ENCODE data around the gene PDGFC.

Gene PDGFC

DNA sequence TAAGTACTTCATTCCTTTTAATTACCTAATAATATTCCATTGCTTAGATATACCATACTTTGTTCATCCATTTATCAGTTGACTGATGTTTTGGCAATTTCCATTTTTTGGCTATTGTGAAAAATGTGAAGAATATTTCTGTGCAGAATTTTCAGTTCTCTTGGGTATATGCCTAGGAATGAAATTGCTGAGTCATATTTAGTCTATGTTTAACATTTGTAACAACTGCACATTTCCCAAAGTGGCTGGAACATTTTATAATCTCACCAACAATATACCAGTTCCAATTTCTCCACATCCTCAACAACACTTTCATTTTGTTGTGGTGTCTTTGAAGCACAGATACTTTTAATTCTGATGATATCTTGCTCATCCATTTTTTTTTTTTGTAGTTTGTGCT lies 215.5 kb downstream of the PDGFC start:
- H3K27me3 ChIP-seq (ENCODE audit: control insufficient read depth, insufficient read depth, low read length) = no peaks in the 10 kb centered on the region
- no peak overlapping the region for H3K9ac ChIP-seq (ENCODE audit: low read length)
- no peak overlapping the region for H3K27ac ChIP-seq (ENCODE audit: low read length)
- no peaks in the 10 kb centered on the region for H3K36me3 ChIP-seq (ENCODE audit: control insufficient read depth, low read depth, low read length)
- H3K4me3 ChIP-seq (ENCODE audit: low read length) = no peak overlapping the region
- no peaks in the 10 kb centered on the region for H3K4me1 ChIP-seq (ENCODE audit: control insufficient read depth, low read depth, low read length)
- no peaks in the 10 kb centered on the region for H3K9me3 ChIP-seq (ENCODE audit: control insufficient read depth, low read depth, low read length)

DNA sequence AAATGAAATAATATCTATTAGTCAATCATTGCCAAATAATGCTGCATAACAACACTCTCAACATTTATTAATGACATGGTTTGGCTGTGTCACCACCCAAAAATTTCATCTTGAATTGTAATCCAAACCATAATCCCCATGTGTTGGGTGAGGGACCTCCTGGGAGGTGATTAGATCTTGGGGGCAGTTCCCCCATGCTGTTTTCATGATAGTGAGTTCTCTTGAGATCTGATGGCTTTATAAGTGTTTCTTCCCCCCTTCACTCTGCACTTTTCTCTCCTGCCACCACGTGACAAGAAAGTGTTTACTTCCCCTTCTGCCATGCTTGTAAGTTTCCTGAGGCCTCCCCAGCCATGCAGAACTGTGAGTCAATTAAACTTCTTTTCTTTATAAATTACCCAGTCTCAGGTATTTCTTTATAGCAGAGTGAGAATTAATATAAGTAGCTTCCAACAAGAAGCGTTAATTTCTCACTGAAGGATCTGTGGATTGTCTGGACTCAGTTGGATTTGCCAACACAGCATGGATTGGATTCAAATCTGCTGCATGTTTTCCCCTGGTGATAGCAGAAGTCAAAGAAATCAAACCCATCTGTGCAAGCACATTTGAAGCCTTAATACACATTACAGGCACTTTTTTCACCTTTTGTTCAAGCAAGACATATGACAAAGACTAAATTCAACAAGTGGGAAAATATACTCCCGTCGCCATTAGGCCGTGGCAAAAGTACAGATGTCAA lies 216.6 kb downstream of the PDGFC start:
- Histone ChIP-seq H3K9ac (ENCODE audit: low read length) (no peak overlapping the region), H3K4me3 (ENCODE audit: low read length) (no peak overlapping the region), H3K36me3 (ENCODE audit: control insufficient read depth, low read depth, low read length) (no peaks in the 10 kb centered on the region), H3K27ac (ENCODE audit: low read length) (no peak overlapping the region), H3K9me3 (ENCODE audit: control insufficient read depth, low read depth, low read length) (no peaks in the 10 kb centered on the region), H3K27me3 (ENCODE audit: control insufficient read depth, insufficient read depth, low read length) (no peaks in the 10 kb centered on the region), H3K4me1 (ENCODE audit: control insufficient read depth, low read depth, low read length) (no peaks in the 10 kb centered on the region)

- no peaks in the 10 kb centered on the region for H3K36me3 ChIP-seq (ENCODE audit: control insufficient read depth, low read depth, low read length)
Measured at GRCh38 chr4:156751486-156751885, 220.1 kb downstream of the PDGFC start.

GRCh38 chr4:156749426-156750403 lies 221.9 kb downstream of the PDGFC start:
- Histone ChIP-seq H3K4me1 (ENCODE audit: control insufficient read depth, low read depth, low read length) (no peaks in the 10 kb centered on the region), H3K27ac (ENCODE audit: low read length) (no peak overlapping the region), H3K36me3 (ENCODE audit: control insufficient read depth, low read depth, low read length) (no peaks in the 10 kb centered on the region), H3K4me3 (ENCODE audit: low read length) (no peak overlapping the region), H3K9ac (ENCODE audit: low read length) (no peak overlapping the region), H3K9me3 (ENCODE audit: control insufficient read depth, low read depth, low read length) (no peaks in the 10 kb centered on the region), H3K27me3 (ENCODE audit: control insufficient read depth, insufficient read depth, low read length) (no peaks in the 10 kb centered on the region)

More at GRCh38 chr4:156751486-156751885, 220.1 kb downstream of the PDGFC start:
- Histone ChIP-seq H3K27me3 (ENCODE audit: control insufficient read depth, insufficient read depth, low read length) (no peaks in the 10 kb centered on the region), H3K4me1 (ENCODE audit: control insufficient read depth, low read depth, low read length) (no peaks in the 10 kb centered on the region), H3K9me3 (ENCODE audit: control insufficient read depth, low read depth, low read length) (no peaks in the 10 kb centered on the region), H3K9ac (ENCODE audit: low read length) (no peak overlapping the region), H3K4me3 (ENCODE audit: low read length) (no peak overlapping the region), H3K27ac (ENCODE audit: low read length) (no peak overlapping the region)

- Histone ChIP-seq H3K36me3 (ENCODE audit: control insufficient read depth, low read depth, low read length) (no peaks in the 10 kb centered on the region), H3K27me3 (ENCODE audit: control insufficient read depth, insufficient read depth, low read length) (no peaks in the 10 kb centered on the region), H3K9ac (ENCODE audit: low read length) (no peak overlapping the region), H3K4me1 (ENCODE audit: control insufficient read depth, low read depth, low read length) (no peaks in the 10 kb centered on the region), H3K27ac (ENCODE audit: low read length) (no peak overlapping the region), H3K4me3 (ENCODE audit: low read length) (no peak overlapping the region), H3K9me3 (ENCODE audit: control insufficient read depth, low read depth, low read length) (no peaks in the 10 kb centered on the region)
Measured at GRCh38 chr4:156746111-156746510, 225.5 kb downstream of the PDGFC start.

- H3K4me3 ChIP-seq (ENCODE audit: low read length) = no peak overlapping the region
Measured at GRCh38 chr4:156738766-156739165, 232.8 kb downstream of the PDGFC start.

GRCh38 chr4:156734965-156735895 lies 236.4 kb downstream of the PDGFC start:
- H3K27me3 ChIP-seq (ENCODE audit: control insufficient read depth, insufficient read depth, low read length) = no peaks in the 10 kb centered on the region
- no peak overlapping the region for H3K9ac ChIP-seq (ENCODE audit: low read length)
- H3K4me3 ChIP-seq (ENCODE audit: low read length) = no peak overlapping the region
- no peaks in the 10 kb centered on the region for H3K4me1 ChIP-seq (ENCODE audit: control insufficient read depth, low read depth, low read length)
- peaks cover 14% of the 10 kb centered on the region for H3K9me3 ChIP-seq (ENCODE audit: control insufficient read depth, low read depth, low read length)
- H3K36me3 ChIP-seq (ENCODE audit: control insufficient read depth, low read depth, low read length) = no peaks in the 10 kb centered on the region
- no peak overlapping the region for H3K27ac ChIP-seq (ENCODE audit: low read length)

More at GRCh38 chr4:156738766-156739165, 232.8 kb downstream of the PDGFC start:
- Histone ChIP-seq H3K9ac (ENCODE audit: low read length) (no peak overlapping the region), H3K27me3 (ENCODE audit: control insufficient read depth, insufficient read depth, low read length) (no peaks in the 10 kb centered on the region), H3K27ac (ENCODE audit: low read length) (no peak overlapping the region), H3K9me3 (ENCODE audit: control insufficient read depth, low read depth, low read length) (no peaks in the 10 kb centered on the region), H3K36me3 (ENCODE audit: control insufficient read depth, low read depth, low read length) (no peaks in the 10 kb centered on the region), H3K4me1 (ENCODE audit: control insufficient read depth, low read depth, low read length) (no peaks in the 10 kb centered on the region)

- Histone ChIP-seq H3K4me3 (ENCODE audit: low read length) (no peak overlapping the region), H3K36me3 (ENCODE audit: control insufficient read depth, low read depth, low read length) (no peaks in the 10 kb centered on the region), H3K27ac (ENCODE audit: low read length) (no peak overlapping the region), H3K4me1 (ENCODE audit: control insufficient read depth, low read depth, low read length) (no peaks in the 10 kb centered on the region), H3K27me3 (ENCODE audit: control insufficient read depth, insufficient read depth, low read length) (no peaks in the 10 kb centered on the region), H3K9ac (ENCODE audit: low read length) (no peak overlapping the region), H3K9me3 (ENCODE audit: control insufficient read depth, low read depth, low read length) (peaks cover 14% of the 10 kb centered on the region)
Measured at GRCh38 chr4:156733582-156733981, 238.0 kb downstream of the PDGFC start.

DNA sequence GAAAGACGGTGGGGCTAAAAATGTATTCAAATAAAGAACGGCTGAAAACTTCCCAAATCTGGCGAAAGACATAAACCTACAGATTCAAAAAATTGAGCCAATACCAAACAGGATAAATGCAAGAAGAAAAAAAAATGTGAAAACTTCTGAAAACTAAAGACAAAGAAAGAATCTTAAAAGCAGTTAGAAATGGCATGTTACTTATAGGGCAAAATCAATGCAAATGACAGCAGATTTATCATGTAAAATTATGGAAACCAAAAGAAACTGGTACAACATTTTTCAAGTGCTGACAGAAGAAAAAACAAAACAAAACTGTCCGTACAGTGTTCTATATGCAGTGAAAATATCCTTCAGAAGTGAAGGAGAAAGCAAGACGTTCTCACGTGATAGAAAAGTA lies 239.0 kb downstream of the PDGFC start:
- no peak overlapping the region for H3K9ac ChIP-seq (ENCODE audit: low read length)

DNA sequence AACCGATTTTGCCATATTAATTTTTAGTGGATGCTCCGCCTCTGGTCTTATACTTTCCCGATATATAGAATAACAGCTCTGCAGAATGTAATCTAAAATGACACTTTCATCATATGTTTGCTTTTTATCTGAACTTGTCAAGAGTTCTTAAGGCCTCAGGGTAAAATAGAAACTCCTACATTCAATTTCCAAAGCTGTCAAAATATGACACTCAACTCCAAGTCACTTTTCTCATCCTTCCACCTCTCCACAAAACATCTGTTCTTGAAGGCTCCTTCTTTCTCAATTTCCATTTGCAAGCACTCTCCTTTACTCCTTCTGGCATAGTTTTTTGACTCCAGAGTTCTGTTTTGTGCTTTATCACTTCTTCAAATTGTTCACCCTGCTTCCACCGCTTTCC lies 242.2 kb downstream of the PDGFC start:
- H3K9me3 ChIP-seq (ENCODE audit: control insufficient read depth, low read depth, low read length) = peaks cover 14% of the 10 kb centered on the region
- H3K36me3 ChIP-seq (ENCODE audit: control insufficient read depth, low read depth, low read length) = no peaks in the 10 kb centered on the region
- H3K4me3 ChIP-seq (ENCODE audit: low read length) = no peak overlapping the region
- H3K27ac ChIP-seq (ENCODE audit: low read length) = no peak overlapping the region
- H3K4me1 ChIP-seq (ENCODE audit: control insufficient read depth, low read depth, low read length) = no peaks in the 10 kb centered on the region
- no peaks in the 10 kb centered on the region for H3K27me3 ChIP-seq (ENCODE audit: control insufficient read depth, insufficient read depth, low read length)
- no peak overlapping the region for H3K9ac ChIP-seq (ENCODE audit: low read length)

More for the DNA sequence above, 239.0 kb downstream of the PDGFC start:
- H3K36me3 ChIP-seq (ENCODE audit: control insufficient read depth, low read depth, low read length) = no peaks in the 10 kb centered on the region
- H3K9me3 ChIP-seq (ENCODE audit: control insufficient read depth, low read depth, low read length) = peaks cover 14% of the 10 kb centered on the region
- H3K27me3 ChIP-seq (ENCODE audit: control insufficient read depth, insufficient read depth, low read length) = no peaks in the 10 kb centered on the region
- H3K4me1 ChIP-seq (ENCODE audit: control insufficient read depth, low read depth, low read length) = no peaks in the 10 kb centered on the region
- no peak overlapping the region for H3K27ac ChIP-seq (ENCODE audit: low read length)
- no peak overlapping the region for H3K4me3 ChIP-seq (ENCODE audit: low read length)

DNA sequence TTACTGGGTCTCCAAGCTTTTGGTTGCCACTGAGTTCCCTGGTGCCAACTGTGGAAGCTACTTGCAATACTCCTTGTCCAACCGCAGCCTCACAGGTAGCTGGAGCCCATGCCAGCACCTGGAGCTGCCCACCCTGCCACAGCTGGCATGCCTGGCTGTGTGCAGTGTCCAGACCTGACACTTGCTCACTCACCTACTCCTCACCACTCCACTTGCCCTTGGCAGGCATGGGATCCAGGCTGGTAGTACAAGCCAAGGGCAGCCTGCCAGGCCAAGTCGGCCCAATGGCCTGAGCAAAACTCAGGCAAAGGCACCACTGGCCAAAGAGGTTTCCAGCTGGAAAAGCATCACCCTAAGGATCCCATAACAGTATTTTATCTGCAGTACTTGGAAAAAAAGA lies 246.3 kb downstream of the PDGFC start:
- H3K27ac ChIP-seq (ENCODE audit: low read length) = no peak overlapping the region
- no peaks in the 10 kb centered on the region for H3K9me3 ChIP-seq (ENCODE audit: control insufficient read depth, low read depth, low read length)
- H3K9ac ChIP-seq (ENCODE audit: low read length) = no peak overlapping the region
- no peaks in the 10 kb centered on the region for H3K36me3 ChIP-seq (ENCODE audit: control insufficient read depth, low read depth, low read length)
- H3K27me3 ChIP-seq (ENCODE audit: control insufficient read depth, insufficient read depth, low read length) = no peaks in the 10 kb centered on the region
- H3K4me1 ChIP-seq (ENCODE audit: control insufficient read depth, low read depth, low read length) = no peaks in the 10 kb centered on the region
- no peak overlapping the region for H3K4me3 ChIP-seq (ENCODE audit: low read length)
